Measurements from ENCODE around the gene GALM. TPM values are rescaled to one million over a fixed set of nuclear protein-coding genes. Genes with fewer than 3 reads are reported as not detected.
"Not testable (repeated sequence)": the region's sequence is repeated elsewhere in the genome, so short reads cannot be mapped to it uniquely, and the experiment has no call there.

Gene GALM
- total and polyA plus RNA-seq, 12 donors = 40.0 to 351 (median 151) TPM

DNA sequence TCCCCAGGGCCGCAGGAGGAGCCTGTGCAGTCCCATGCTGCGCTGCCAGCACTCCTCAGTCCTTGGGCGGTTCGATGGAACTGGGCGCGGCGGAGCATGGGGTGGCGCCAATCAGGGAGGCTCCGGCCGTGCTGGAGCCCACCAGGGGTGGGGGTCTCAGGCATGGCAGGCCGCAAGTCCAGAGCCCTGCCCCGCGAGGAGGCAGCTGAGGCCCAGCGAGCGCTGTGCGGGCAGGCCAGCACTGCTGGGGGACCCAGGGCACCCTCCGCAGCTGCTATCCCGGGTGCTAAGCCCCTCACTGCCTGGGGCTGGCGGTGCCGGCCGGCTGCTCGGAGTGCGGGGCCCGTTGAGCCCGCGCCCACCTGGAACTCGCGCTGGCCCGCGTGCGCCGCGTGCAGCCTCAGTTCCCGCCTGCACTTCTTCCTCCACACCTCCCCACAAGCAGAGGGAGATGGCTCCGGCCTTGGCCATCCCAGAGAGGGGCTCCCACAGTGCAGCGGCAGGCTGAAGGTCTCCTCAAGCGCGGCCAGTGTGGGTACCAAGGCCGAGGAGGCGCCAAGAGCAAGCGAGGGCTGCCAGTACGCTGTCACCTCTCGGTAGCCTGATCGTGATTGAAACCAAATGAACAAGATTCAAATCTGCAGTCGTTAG, 22.8 kb upstream of the GALM start:
- Histone ChIP-seq H3K27me3 (no peaks in the 10 kb centered on the region), H3K9me3 (replicated peaks in 1 of 3) (no peaks in the 10 kb centered on the region), H3K36me3 (replicated peaks in 1 of 2) (no peaks in the 10 kb centered on the region), H3K4me1 (replicated peaks in 1 of 2) (no peaks in the 10 kb centered on the region), H3K4me3 (no peak overlapping the region), H3K27ac (no peak overlapping the region)
- TF ChIP-seq, protein P1, sequence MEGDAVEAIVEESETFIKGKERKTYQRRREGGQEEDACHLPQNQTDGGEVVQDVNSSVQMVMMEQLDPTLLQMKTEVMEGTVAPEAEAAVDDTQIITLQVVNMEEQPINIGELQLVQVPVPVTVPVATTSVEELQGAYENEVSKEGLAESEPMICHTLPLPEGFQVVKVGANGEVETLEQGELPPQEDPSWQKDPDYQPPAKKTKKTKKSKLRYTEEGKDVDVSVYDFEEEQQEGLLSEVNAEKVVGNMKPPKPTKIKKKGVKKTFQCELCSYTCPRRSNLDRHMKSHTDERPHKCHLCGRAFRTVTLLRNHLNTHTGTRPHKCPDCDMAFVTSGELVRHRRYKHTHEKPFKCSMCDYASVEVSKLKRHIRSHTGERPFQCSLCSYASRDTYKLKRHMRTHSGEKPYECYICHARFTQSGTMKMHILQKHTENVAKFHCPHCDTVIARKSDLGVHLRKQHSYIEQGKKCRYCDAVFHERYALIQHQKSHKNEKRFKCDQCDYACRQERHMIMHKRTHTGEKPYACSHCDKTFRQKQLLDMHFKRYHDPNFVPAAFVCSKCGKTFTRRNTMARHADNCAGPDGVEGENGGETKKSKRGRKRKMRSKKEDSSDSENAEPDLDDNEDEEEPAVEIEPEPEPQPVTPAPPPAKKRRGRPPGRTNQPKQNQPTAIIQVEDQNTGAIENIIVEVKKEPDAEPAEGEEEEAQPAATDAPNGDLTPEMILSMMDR (IDR thresholded peaks at IDR 0.05) = no peak
- TF ChIP-seq POLR2A (IDR thresholded peaks at IDR 0.05) = no peak
- 96 to 98% (median 97%) methylated on average over 18 to 45 of the region's 45 CpGs for WGBS, 4 donors
- DNase-seq = peak in 1 of 7 donors; percentile 44
- intact Hi-C loops (cut with DNase I) = no loop called here

DNA sequence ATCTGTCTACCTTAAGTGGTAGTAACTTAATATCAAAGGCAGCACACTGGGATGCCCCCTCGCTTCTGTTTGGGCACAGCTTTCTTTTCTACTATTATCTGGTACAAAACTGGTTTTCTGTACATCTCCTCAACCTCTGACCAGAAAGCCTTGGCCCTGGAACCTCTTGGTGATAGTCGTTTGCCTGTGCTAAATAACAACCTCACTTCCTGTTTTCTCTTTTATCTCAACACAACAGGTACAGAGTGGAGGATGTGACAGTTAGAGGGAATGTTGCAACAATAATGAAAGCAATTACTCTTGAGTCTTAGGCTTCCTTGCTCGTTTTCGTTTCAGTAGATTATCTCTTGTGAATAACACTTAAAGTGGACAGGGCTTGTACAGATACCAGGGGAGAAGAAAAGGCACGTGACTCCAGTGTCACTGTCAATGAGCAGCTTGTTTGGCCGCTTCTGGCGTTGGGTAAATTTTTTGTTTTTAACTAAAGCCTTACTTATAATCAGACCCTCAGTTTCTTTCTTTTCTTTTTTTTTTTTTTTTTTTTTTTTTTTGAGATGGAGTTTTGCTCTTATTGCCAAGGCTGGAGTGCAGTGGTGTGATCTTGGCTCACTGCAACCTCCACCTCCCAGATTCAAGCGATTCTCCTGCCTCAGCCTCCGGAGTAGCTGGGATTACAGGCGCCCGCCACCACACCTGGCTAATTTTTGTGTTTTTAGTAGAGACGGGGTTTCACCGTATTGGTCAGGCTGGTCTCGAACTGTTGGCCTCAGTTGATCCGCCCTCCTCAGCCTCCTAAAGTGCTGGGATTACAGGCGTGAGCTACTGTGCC, 22.0 kb upstream of the GALM start:
- H3K4me1 ChIP-seq (replicated peaks in 1 of 2); H3K9me3 ChIP-seq (replicated peaks in 1 of 3); H3K27me3 ChIP-seq; intact Hi-C loops (cut with DNase I); H3K4me3 ChIP-seq; H3K27ac ChIP-seq; H3K36me3 ChIP-seq (replicated peaks in 1 of 2); DNase-seq: not testable (repeated sequence)
- WGBS, 4 donors = 85 to 89% (median 87%) methylated on average over 14 to 16 of the region's 16 CpGs

DNA sequence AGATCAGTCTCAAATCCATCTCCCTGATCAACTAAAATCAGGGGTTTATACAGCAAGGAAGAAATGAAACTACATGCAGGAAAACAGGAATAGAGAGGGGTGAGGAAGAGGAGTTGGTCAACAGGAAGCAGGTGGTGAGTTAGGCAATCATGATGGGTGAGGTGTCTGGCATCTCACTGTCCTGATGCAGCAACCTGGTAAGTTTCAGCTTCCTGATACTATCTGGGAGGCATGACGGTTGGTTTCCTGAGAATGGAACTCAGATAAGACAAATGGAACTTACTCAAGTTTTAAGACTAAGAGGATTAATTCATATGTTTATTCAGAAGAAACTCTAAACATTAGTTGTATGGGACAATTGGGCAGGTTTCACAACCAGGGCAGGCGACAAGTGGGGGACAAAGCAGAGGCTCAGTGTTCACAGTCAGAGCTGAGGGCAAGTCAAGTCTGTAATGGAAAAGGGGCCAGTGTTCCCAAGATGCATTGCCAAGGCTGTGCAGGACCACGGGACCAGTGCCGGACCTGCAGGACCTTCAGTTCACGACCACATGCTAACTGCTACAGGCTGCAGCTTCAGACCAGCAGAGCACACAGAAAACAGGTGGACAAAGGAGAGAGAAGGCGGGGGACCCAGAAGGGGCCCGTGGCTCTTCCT, 17.7 kb upstream of the GALM start:
- Histone ChIP-seq H3K27me3 (no peaks in the 10 kb centered on the region), H3K4me3 (no peak overlapping the region), H3K9me3 (replicated peaks in 1 of 3) (no peaks in the 10 kb centered on the region), H3K36me3 (replicated peaks in 1 of 2) (no peaks in the 10 kb centered on the region), H3K4me1 (replicated peaks in 1 of 2) (peaks cover 15% of the 10 kb centered on the region in 2 donors), H3K27ac (no peak overlapping the region)
- WGBS, 4 donors = 88 to 95% (median 92%) methylated on average over 7 of the region's 7 CpGs
- intact Hi-C loops (cut with DNase I) = no loop called here
- peak in 2 of 7 donors; percentile 19 to 59 for DNase-seq
- TF ChIP-seq POLR2A (IDR thresholded peaks at IDR 0.05) = no peak
- TF ChIP-seq, protein P1 (IDR thresholded peaks at IDR 0.05) = no peak

DNA sequence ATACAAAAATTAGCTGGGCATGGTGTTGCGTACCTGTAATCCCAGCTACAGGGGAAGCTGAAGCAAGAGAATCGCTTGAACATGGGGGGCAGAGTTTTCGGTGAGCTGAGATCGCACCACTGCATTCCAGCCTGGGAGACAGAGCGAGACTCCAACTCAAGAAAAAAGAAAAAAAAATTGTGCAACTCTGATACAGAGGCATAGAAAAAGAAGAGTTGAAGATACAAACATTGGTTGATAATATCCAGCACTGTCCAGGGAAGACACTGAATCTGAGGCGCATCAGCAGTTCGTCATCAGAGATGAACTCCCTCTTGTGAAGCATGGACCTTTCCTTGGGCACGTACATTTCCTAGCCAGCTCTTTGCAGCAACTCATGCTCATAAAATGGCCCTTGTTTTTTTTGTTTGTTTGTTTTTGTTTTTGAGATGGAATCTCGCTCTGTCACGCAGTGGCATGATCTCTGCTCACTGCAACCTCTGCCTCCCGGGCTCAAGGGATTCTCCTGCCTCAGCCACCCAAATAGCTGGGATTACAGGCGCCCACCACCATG, 16.7 kb upstream of the GALM start:
- no peak for TF ChIP-seq POLR2A (IDR thresholded peaks at IDR 0.05)
- TF ChIP-seq, protein P1 (IDR thresholded peaks at IDR 0.05) = no peak
- peaks cover 25 to 26% of the 10 kb centered on the region in 2 donors for H3K4me1 ChIP-seq (replicated peaks in 1 of 2)

More for the DNA sequence above, 16.7 kb upstream of the GALM start:
- intact Hi-C loops (cut with DNase I) = no loop called here
- WGBS, 4 donors = 94 to 97% (median 94%) methylated on average over 12 of the region's 12 CpGs
- no peaks in the 10 kb centered on the region for H3K27me3 ChIP-seq
- H3K4me3 ChIP-seq = no peak overlapping the region
- H3K9me3 ChIP-seq (replicated peaks in 1 of 3) = no peaks in the 10 kb centered on the region
- no peaks in the 10 kb centered on the region for H3K36me3 ChIP-seq (replicated peaks in 1 of 2)
- DNase-seq = peak in 1 of 7 donors; percentile 43
- H3K27ac ChIP-seq = no peak overlapping the region

Measured in adrenal gland (tissue), 12 donors.